Activated T-cell treated with anti-CD3 and anti-CD28 coated beads for 24 hours (primary cell): Measurements from ENCODE around the gene ARHGEF9.
"Not testable (repeated sequence)": the region's sequence is repeated elsewhere in the genome, so short reads cannot be mapped to it uniquely, and the experiment has no call there.

ENCODE experiments used
- DNase-seq: peaks from one replicate; pipeline ENCODE4 v3.0.0-alpha.2; 2020; ENCODE audit warnings: low read depth

ARHGEF9 gene

GRCh38 chrX:63657821-63658220 is 127.2 kb downstream of the ARHGEF9 start:
- DNase-seq: no peak

GRCh38 chrX:63656871-63657580 is 128.0 kb downstream of the ARHGEF9 start:
- DNase-seq: no peak

GRCh38 chrX:63652086-63652765 is 132.8 kb downstream of the ARHGEF9 start:
- no peak for DNase-seq

- DNase-seq: not testable (repeated sequence)
Observed at GRCh38 chrX:63645748-63646147, 139.3 kb downstream of the ARHGEF9 start.

GRCh38 chrX:63635750-63636149 is 149.3 kb downstream of the ARHGEF9 start:
- no peak for DNase-seq

GRCh38 chrX:63613531-63614028 is 171.4 kb downstream of the ARHGEF9 start:
- DNase-seq: no peak

GRCh38 chrX:63585936-63586335 is 199.1 kb downstream of the ARHGEF9 start:
- no peak for DNase-seq
